ENCODE results near the gene DSTYK.
"Not testable (repeated sequence)": the region's sequence is repeated elsewhere in the genome, so short reads cannot be mapped to it uniquely, and the experiment has no call there.

The DSTYK gene

GRCh38 chr1:205180331-205180730, 31.2 kb downstream of the DSTYK start:
- not testable (repeated sequence) for H3K27me3 ChIP-seq (ENCODE audit: control insufficient read depth, insufficient read depth, low read length, poor library complexity, severe bottlenecking); H3K4me1 ChIP-seq (ENCODE audit: control insufficient read depth, insufficient read depth, low read length); H3K9me3 ChIP-seq (ENCODE audit: control insufficient read depth, low read length); H3K36me3 ChIP-seq (ENCODE audit: control insufficient read depth, insufficient read depth, low read length); H3K4me3 ChIP-seq (ENCODE audit: insufficient read depth, low read depth, low read length); H3K27ac ChIP-seq (ENCODE audit: insufficient read depth, low read depth, low read length, poor library complexity, severe bottlenecking)
- WGBS, 2 experiments: 88 to 91% methylated on average over 6 to 7 of the region's 7 CpGs

- H3K27ac ChIP-seq (ENCODE audit: insufficient read depth, low read depth, low read length, poor library complexity, severe bottlenecking): no peak overlapping the region
- H3K27me3 ChIP-seq (ENCODE audit: control insufficient read depth, insufficient read depth, low read length, poor library complexity, severe bottlenecking): no peaks in the 10 kb centered on the region
- 71 to 97% methylated on average over 1 to 2 of the region's 2 CpGs for WGBS, 2 experiments
- H3K4me1 ChIP-seq (ENCODE audit: control insufficient read depth, insufficient read depth, low read length): no peaks in the 10 kb centered on the region
- no peaks in the 10 kb centered on the region for H3K36me3 ChIP-seq (ENCODE audit: control insufficient read depth, insufficient read depth, low read length)
- H3K4me3 ChIP-seq (ENCODE audit: insufficient read depth, low read depth, low read length): no peak overlapping the region
- H3K9me3 ChIP-seq (ENCODE audit: control insufficient read depth, low read length): no peaks in the 10 kb centered on the region
These were observed 31.7 kb downstream of the DSTYK start for GRCh38 chr1:205179842-205180241.

- Histone ChIP-seq H3K4me1 (ENCODE audit: control insufficient read depth, insufficient read depth, low read length) (no peaks in the 10 kb centered on the region), H3K9me3 (ENCODE audit: control insufficient read depth, low read length) (no peaks in the 10 kb centered on the region), H3K4me3 (ENCODE audit: insufficient read depth, low read depth, low read length) (no peak overlapping the region), H3K36me3 (ENCODE audit: control insufficient read depth, insufficient read depth, low read length) (peaks cover 6% of the 10 kb centered on the region), H3K27me3 (ENCODE audit: control insufficient read depth, insufficient read depth, low read length, poor library complexity, severe bottlenecking) (no peaks in the 10 kb centered on the region), H3K27ac (ENCODE audit: insufficient read depth, low read depth, low read length, poor library complexity, severe bottlenecking) (no peak overlapping the region)
- WGBS, 2 experiments: 90 to 97% methylated on average over 4 of the region's 4 CpGs
These were observed 38.7 kb downstream of the DSTYK start for GRCh38 chr1:205172729-205173366.

- Histone ChIP-seq H3K9me3 (ENCODE audit: control insufficient read depth, low read length) (no peaks in the 10 kb centered on the region), H3K4me3 (ENCODE audit: insufficient read depth, low read depth, low read length) (no peak overlapping the region), H3K36me3 (ENCODE audit: control insufficient read depth, insufficient read depth, low read length) (peaks cover 10% of the 10 kb centered on the region), H3K4me1 (ENCODE audit: control insufficient read depth, insufficient read depth, low read length) (no peaks in the 10 kb centered on the region), H3K27me3 (ENCODE audit: control insufficient read depth, insufficient read depth, low read length, poor library complexity, severe bottlenecking) (no peaks in the 10 kb centered on the region), H3K27ac (ENCODE audit: insufficient read depth, low read depth, low read length, poor library complexity, severe bottlenecking) (no peak overlapping the region)
- WGBS, 2 experiments: 96% methylated on average over 5 of the region's 5 CpGs
These were observed 40.1 kb downstream of the DSTYK start for GRCh38 chr1:205171369-205171768.

- H3K4me3 ChIP-seq (ENCODE audit: insufficient read depth, low read depth, low read length): no peak overlapping the region
- H3K9me3 ChIP-seq (ENCODE audit: control insufficient read depth, low read length): no peaks in the 10 kb centered on the region
- H3K36me3 ChIP-seq (ENCODE audit: control insufficient read depth, insufficient read depth, low read length): peaks cover 10% of the 10 kb centered on the region
- H3K27ac ChIP-seq (ENCODE audit: insufficient read depth, low read depth, low read length, poor library complexity, severe bottlenecking): no peak overlapping the region
- H3K4me1 ChIP-seq (ENCODE audit: control insufficient read depth, insufficient read depth, low read length): no peaks in the 10 kb centered on the region
- no peaks in the 10 kb centered on the region for H3K27me3 ChIP-seq (ENCODE audit: control insufficient read depth, insufficient read depth, low read length, poor library complexity, severe bottlenecking)
- WGBS, 2 experiments: 89% methylated on average over 9 of the region's 9 CpGs
These were observed 40.8 kb downstream of the DSTYK start for GRCh38 chr1:205170532-205171269.

- H3K27ac ChIP-seq (ENCODE audit: insufficient read depth, low read depth, low read length, poor library complexity, severe bottlenecking): no peak overlapping the region
- 94 to 96% methylated on average over 10 of the region's 10 CpGs for WGBS, 2 experiments
- H3K27me3 ChIP-seq (ENCODE audit: control insufficient read depth, insufficient read depth, low read length, poor library complexity, severe bottlenecking): no peaks in the 10 kb centered on the region
- no peak overlapping the region for H3K4me3 ChIP-seq (ENCODE audit: insufficient read depth, low read depth, low read length)
- H3K4me1 ChIP-seq (ENCODE audit: control insufficient read depth, insufficient read depth, low read length): no peaks in the 10 kb centered on the region
- no peaks in the 10 kb centered on the region for H3K9me3 ChIP-seq (ENCODE audit: control insufficient read depth, low read length)
- H3K36me3 ChIP-seq (ENCODE audit: control insufficient read depth, insufficient read depth, low read length): peaks cover 10% of the 10 kb centered on the region
These were observed 42.3 kb downstream of the DSTYK start for GRCh38 chr1:205169248-205169647.

GRCh38 chr1:205168291-205168690, 43.2 kb downstream of the DSTYK start:
- H3K4me3 ChIP-seq (ENCODE audit: insufficient read depth, low read depth, low read length): no peak overlapping the region
- peaks cover 10% of the 10 kb centered on the region for H3K36me3 ChIP-seq (ENCODE audit: control insufficient read depth, insufficient read depth, low read length)
- H3K27ac ChIP-seq (ENCODE audit: insufficient read depth, low read depth, low read length, poor library complexity, severe bottlenecking): no peak overlapping the region
- 89 to 96% methylated on average over 1 of the region's 1 CpG for WGBS, 2 experiments
- H3K9me3 ChIP-seq (ENCODE audit: control insufficient read depth, low read length): no peaks in the 10 kb centered on the region
- no peaks in the 10 kb centered on the region for H3K4me1 ChIP-seq (ENCODE audit: control insufficient read depth, insufficient read depth, low read length)
- H3K27me3 ChIP-seq (ENCODE audit: control insufficient read depth, insufficient read depth, low read length, poor library complexity, severe bottlenecking): no peaks in the 10 kb centered on the region

GRCh38 chr1:205162301-205162700, 49.2 kb downstream of the DSTYK start:
- Histone ChIP-seq H3K27me3 (ENCODE audit: control insufficient read depth, insufficient read depth, low read length, poor library complexity, severe bottlenecking) (no peaks in the 10 kb centered on the region), H3K27ac (ENCODE audit: insufficient read depth, low read depth, low read length, poor library complexity, severe bottlenecking) (no peak overlapping the region), H3K9me3 (ENCODE audit: control insufficient read depth, low read length) (no peaks in the 10 kb centered on the region), H3K36me3 (ENCODE audit: control insufficient read depth, insufficient read depth, low read length) (peaks cover 37% of the 10 kb centered on the region), H3K4me1 (ENCODE audit: control insufficient read depth, insufficient read depth, low read length) (no peaks in the 10 kb centered on the region), H3K4me3 (ENCODE audit: insufficient read depth, low read depth, low read length) (no peak overlapping the region)
- WGBS, 2 experiments: 93 to 96% methylated on average over 1 of the region's 1 CpG

- Histone ChIP-seq H3K27ac (ENCODE audit: insufficient read depth, low read depth, low read length, poor library complexity, severe bottlenecking) (no peak overlapping the region), H3K4me1 (ENCODE audit: control insufficient read depth, insufficient read depth, low read length) (no peaks in the 10 kb centered on the region), H3K4me3 (ENCODE audit: insufficient read depth, low read depth, low read length) (no peak overlapping the region), H3K9me3 (ENCODE audit: control insufficient read depth, low read length) (peaks cover 2% of the 10 kb centered on the region), H3K27me3 (ENCODE audit: control insufficient read depth, insufficient read depth, low read length, poor library complexity, severe bottlenecking) (no peaks in the 10 kb centered on the region), H3K36me3 (ENCODE audit: control insufficient read depth, insufficient read depth, low read length) (peaks cover 46% of the 10 kb centered on the region)
- 97 to 99% methylated on average over 6 of the region's 6 CpGs for WGBS, 2 experiments
These were observed 50.4 kb downstream of the DSTYK start for GRCh38 chr1:205161076-205161475.

- Histone ChIP-seq H3K36me3 (ENCODE audit: control insufficient read depth, insufficient read depth, low read length) (peaks cover 62% of the 10 kb centered on the region), H3K4me3 (ENCODE audit: insufficient read depth, low read depth, low read length) (no peak overlapping the region), H3K27me3 (ENCODE audit: control insufficient read depth, insufficient read depth, low read length, poor library complexity, severe bottlenecking) (no peaks in the 10 kb centered on the region), H3K27ac (ENCODE audit: insufficient read depth, low read depth, low read length, poor library complexity, severe bottlenecking) (no peak overlapping the region), H3K9me3 (ENCODE audit: control insufficient read depth, low read length) (peaks cover 3% of the 10 kb centered on the region), H3K4me1 (ENCODE audit: control insufficient read depth, insufficient read depth, low read length) (no peaks in the 10 kb centered on the region)
- WGBS, 2 experiments: 90 to 96% methylated on average over 2 of the region's 2 CpGs
These were observed 53.4 kb downstream of the DSTYK start for GRCh38 chr1:205158048-205158616.
